SH-SY5Y (cell line): ENCODE measurements around the gene UACA.

Source experiments
- GATA2 ChIP-seq: IDR thresholded peaks from 2 replicates; pipeline ENCODE4 v1.6.1; 2011; ENCODE audit warnings: mild to moderate bottlenecking, low read depth, low read length
- GATA3 ChIP-seq: IDR thresholded peaks from 2 replicates; pipeline ENCODE4 v1.6.1; 2011; ENCODE audit warnings: low read depth, mild to moderate bottlenecking, low read length, moderate library complexity

UACA gene

GRCh38 chr15:70763120-70763949, at the start of gene UACA:
Gene UACA, minus strand, starts transcription at chr15:70763558. Its CDS starts 151 bp downstream, at chr15:70763407.
- no peak for TF ChIP-seq GATA3
- no peak for TF ChIP-seq GATA2

- TF ChIP-seq GATA2 = no peak
- no peak for TF ChIP-seq GATA3
Observed at GRCh38 chr15:70812827-70813364, 49.5 kb upstream of the UACA start.

GRCh38 chr15:70810916-70811578, 47.7 kb upstream of the UACA start:
- TF ChIP-seq GATA3 (no peak), GATA2 (no peak)

- TF ChIP-seq GATA3 (no peak), GATA2 (no peak)
Observed at GRCh38 chr15:70806992-70807712, 43.8 kb upstream of the UACA start.

GRCh38 chr15:70802629-70803028, 39.3 kb upstream of the UACA start:
- TF ChIP-seq GATA3 = no peak
- no peak for TF ChIP-seq GATA2

GRCh38 chr15:70801109-70801508, 37.8 kb upstream of the UACA start:
- no peak for TF ChIP-seq GATA2
- no peak for TF ChIP-seq GATA3

GRCh38 chr15:70799667-70800450, 36.5 kb upstream of the UACA start:
- TF ChIP-seq GATA3 (no peak), GATA2 (no peak)

GRCh38 chr15:70797464-70797863, 34.1 kb upstream of the UACA start:
- TF ChIP-seq GATA3 = no peak
- no peak for TF ChIP-seq GATA2

GRCh38 chr15:70796516-70797310, 33.4 kb upstream of the UACA start:
- no peak for TF ChIP-seq GATA2
- TF ChIP-seq GATA3 = no peak

- TF ChIP-seq GATA2 = no peak
- TF ChIP-seq GATA3 = no peak
Observed at GRCh38 chr15:70795311-70795665, 31.9 kb upstream of the UACA start.

GRCh38 chr15:70794596-70795310, 31.4 kb upstream of the UACA start:
- no peak for TF ChIP-seq GATA3
- no peak for TF ChIP-seq GATA2

GRCh38 chr15:70793694-70794093, 30.3 kb upstream of the UACA start:
- no peak for TF ChIP-seq GATA2
- no peak for TF ChIP-seq GATA3

GRCh38 chr15:70792171-70792573, 28.8 kb upstream of the UACA start:
- TF ChIP-seq GATA2 = no peak
- no peak for TF ChIP-seq GATA3
